Fibroblast of skin of scalp (primary cell): ENCODE measurements around the gene ARHGAP15.

ENCODE experiments used
- DNase-seq: peaks from one replicate; pipeline ENCODE4 v3.0.0-alpha.2; 2013

Gene ARHGAP15

GRCh38 chr2:143347271-143347695, 218.1 kb downstream of the ARHGAP15 start:
- no peak for DNase-seq

- DNase-seq, result no peak
Observed at GRCh38 chr2:143347901-143348414, 218.7 kb downstream of the ARHGAP15 start.

GRCh38 chr2:143354050-143354750, 225.0 kb downstream of the ARHGAP15 start:
- no peak for DNase-seq

GRCh38 chr2:143355870-143356269, 226.7 kb downstream of the ARHGAP15 start:
- DNase-seq, result no peak

GRCh38 chr2:143356336-143356735, 227.1 kb downstream of the ARHGAP15 start:
- no peak for DNase-seq

GRCh38 chr2:143356736-143357446, 227.7 kb downstream of the ARHGAP15 start:
- no peak for DNase-seq

GRCh38 chr2:143357966-143358365, 228.7 kb downstream of the ARHGAP15 start:
- DNase-seq, result no peak

GRCh38 chr2:143361346-143361745, 232.1 kb downstream of the ARHGAP15 start:
- no peak for DNase-seq

- DNase-seq, result no peak
Observed at GRCh38 chr2:143371616-143372015, 242.4 kb downstream of the ARHGAP15 start.

GRCh38 chr2:143375384-143375880, 246.2 kb downstream of the ARHGAP15 start:
- DNase-seq, result no peak

GRCh38 chr2:143378996-143379395, 249.8 kb downstream of the ARHGAP15 start:
- DNase-seq, result no peak

- no peak for DNase-seq
Observed at GRCh38 chr2:143379955-143380354, 250.7 kb downstream of the ARHGAP15 start.

- DNase-seq, result no peak
Observed at GRCh38 chr2:143382573-143382972, 253.4 kb downstream of the ARHGAP15 start.

- DNase-seq, result no peak
Observed at GRCh38 chr2:143383016-143383415, 253.8 kb downstream of the ARHGAP15 start.

GRCh38 chr2:143384111-143384510, 254.9 kb downstream of the ARHGAP15 start:
- no peak for DNase-seq

GRCh38 chr2:143390171-143390570, 261.0 kb downstream of the ARHGAP15 start:
- DNase-seq, result no peak

GRCh38 chr2:143392358-143392757, 263.1 kb downstream of the ARHGAP15 start:
- DNase-seq, result no peak

- no peak for DNase-seq
Observed at GRCh38 chr2:143394062-143394461, 264.8 kb downstream of the ARHGAP15 start.

- DNase-seq, result peak; percentile 29
Observed at GRCh38 chr2:143397884-143398614, 268.8 kb downstream of the ARHGAP15 start.

GRCh38 chr2:143398781-143399180, 269.6 kb downstream of the ARHGAP15 start:
- no peak for DNase-seq

GRCh38 chr2:143399631-143400069, 270.4 kb downstream of the ARHGAP15 start:
- no peak for DNase-seq

- DNase-seq, result no peak
Observed at GRCh38 chr2:143401861-143402260, 272.6 kb downstream of the ARHGAP15 start.

GRCh38 chr2:143402451-143402850, 273.2 kb downstream of the ARHGAP15 start:
- no peak for DNase-seq
